Umbilical cord (tissue), 2 donors: ENCODE results near the gene NTSR1. TPM values are rescaled to one million over a fixed set of nuclear protein-coding genes. Genes with fewer than 3 reads are reported as not detected.
A peak's percentile ranks its signal among the peaks of the same experiment; 100 is the strongest.

Source experiments
- DNase-seq: peaks from one replicate; pipeline ENCODE4 v3.0.0-alpha.2; 2015; ENCODE audit warnings: low spot score
- total RNA-seq: library from RNA; depleted of rRNA; stranded (reverse); fragments of >200 nt; gene quantifications from one replicate; pipeline ENCODE4 v1.2.3, GENCODE V29; 2014; ENCODE audit warnings: low replicate concordance; ENCODE audit not compliant: insufficient read depth

Gene NTSR1
- total RNA-seq, 1 donor from 2014 or later, result 1.4 TPM

GRCh38 chr20:62739581-62740285, 31.1 kb downstream of the NTSR1 start:
- DNase-seq, result no peak

GRCh38 chr20:62740286-62741141, 31.9 kb downstream of the NTSR1 start:
- peak; percentile 71 for DNase-seq

- no peak for DNase-seq
Measured at GRCh38 chr20:62741191-62741691, 32.6 kb downstream of the NTSR1 start.

GRCh38 chr20:62741701-62742491, 33.3 kb downstream of the NTSR1 start:
- DNase-seq, result no peak

- DNase-seq, result no peak
Measured at GRCh38 chr20:62742550-62742949, 33.9 kb downstream of the NTSR1 start.

- no peak for DNase-seq
Measured at GRCh38 chr20:62742979-62743776, 34.5 kb downstream of the NTSR1 start.

- DNase-seq, result no peak
Measured at GRCh38 chr20:62743777-62744317, 35.2 kb downstream of the NTSR1 start.

- no peak for DNase-seq
Measured at GRCh38 chr20:62744741-62745191, 36.1 kb downstream of the NTSR1 start.

- DNase-seq, result no peak
Measured at GRCh38 chr20:62745279-62745951, 36.8 kb downstream of the NTSR1 start.

- DNase-seq, result no peak
Measured at GRCh38 chr20:62745952-62746288, 37.3 kb downstream of the NTSR1 start.

GRCh38 chr20:62748311-62748710, 39.7 kb downstream of the NTSR1 start:
- DNase-seq, result no peak

GRCh38 chr20:62749851-62750445, 41.3 kb downstream of the NTSR1 start:
- DNase-seq, result no peak

- DNase-seq, result no peak
Measured at GRCh38 chr20:62751551-62752150, 43.0 kb downstream of the NTSR1 start.

- DNase-seq, result no peak
Measured at GRCh38 chr20:62752181-62752670, 43.6 kb downstream of the NTSR1 start.

GRCh38 chr20:62752671-62753501, 44.2 kb downstream of the NTSR1 start:
- peak; percentile 68 for DNase-seq

- DNase-seq, result no peak
Measured at GRCh38 chr20:62753626-62754025, 45.0 kb downstream of the NTSR1 start.

- DNase-seq, result no peak
Measured at GRCh38 chr20:62754122-62754990, 45.7 kb downstream of the NTSR1 start.
